ENCODE data around the gene SPATA13.

The SPATA13 gene

DNA sequence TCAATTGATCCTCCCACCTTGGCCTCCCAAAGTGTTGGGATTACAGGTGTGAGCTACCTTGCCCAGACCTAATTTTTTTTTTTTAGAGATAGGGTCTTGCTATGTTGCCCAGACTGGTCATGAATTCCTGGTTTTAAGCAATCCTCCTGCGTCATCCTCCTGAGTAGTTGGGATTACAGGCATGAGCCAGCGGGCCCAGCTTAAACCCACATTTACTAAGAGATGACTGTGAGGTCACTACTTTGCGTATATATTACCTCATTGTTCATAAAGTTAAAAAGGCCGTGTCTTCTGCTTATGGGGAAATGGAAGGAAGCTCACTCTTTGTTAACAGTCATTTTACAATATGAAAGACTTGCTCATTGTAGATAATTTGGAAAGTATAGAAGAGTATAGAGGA, 109.3 kb downstream of the SPATA13 start:
- Histone ChIP-seq H3K4me3 (ENCODE audit: low read length) (no peak overlapping the region), H3K4me2 (ENCODE audit: low read length) (no peak overlapping the region), H3K4me1 (ENCODE audit: low read length) (peaks cover 37% of the 10 kb centered on the region), H4K20me1 (ENCODE audit: insufficient read depth, low read length) (no peaks in the 10 kb centered on the region), H3K79me2 (ENCODE audit: low read length) (no peaks in the 10 kb centered on the region), H2AFZ (ENCODE audit: low read depth, low read length) (no peak overlapping the region), H3K36me3 (replicated peaks; ENCODE audit: low read depth, low read length) (no peaks in the 10 kb centered on the region), H3K9me3 (ENCODE audit: insufficient read depth, low read length) (no peaks in the 10 kb centered on the region), H3K27me3 (ENCODE audit: low read depth, low read length) (no peaks in the 10 kb centered on the region), H3K27ac (ENCODE audit: low read length) (no peak overlapping the region), H3K9ac (ENCODE audit: low read length) (no peak overlapping the region)
- TF ChIP-seq, protein P1, sequence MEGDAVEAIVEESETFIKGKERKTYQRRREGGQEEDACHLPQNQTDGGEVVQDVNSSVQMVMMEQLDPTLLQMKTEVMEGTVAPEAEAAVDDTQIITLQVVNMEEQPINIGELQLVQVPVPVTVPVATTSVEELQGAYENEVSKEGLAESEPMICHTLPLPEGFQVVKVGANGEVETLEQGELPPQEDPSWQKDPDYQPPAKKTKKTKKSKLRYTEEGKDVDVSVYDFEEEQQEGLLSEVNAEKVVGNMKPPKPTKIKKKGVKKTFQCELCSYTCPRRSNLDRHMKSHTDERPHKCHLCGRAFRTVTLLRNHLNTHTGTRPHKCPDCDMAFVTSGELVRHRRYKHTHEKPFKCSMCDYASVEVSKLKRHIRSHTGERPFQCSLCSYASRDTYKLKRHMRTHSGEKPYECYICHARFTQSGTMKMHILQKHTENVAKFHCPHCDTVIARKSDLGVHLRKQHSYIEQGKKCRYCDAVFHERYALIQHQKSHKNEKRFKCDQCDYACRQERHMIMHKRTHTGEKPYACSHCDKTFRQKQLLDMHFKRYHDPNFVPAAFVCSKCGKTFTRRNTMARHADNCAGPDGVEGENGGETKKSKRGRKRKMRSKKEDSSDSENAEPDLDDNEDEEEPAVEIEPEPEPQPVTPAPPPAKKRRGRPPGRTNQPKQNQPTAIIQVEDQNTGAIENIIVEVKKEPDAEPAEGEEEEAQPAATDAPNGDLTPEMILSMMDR (IDR thresholded peaks at IDR 0.05; ENCODE audit: low read depth, low read length) = no peak
- no peak for TF ChIP-seq EZH2phosphoT487 (IDR thresholded peaks at IDR 0.05; ENCODE audit: low read depth)

DNA sequence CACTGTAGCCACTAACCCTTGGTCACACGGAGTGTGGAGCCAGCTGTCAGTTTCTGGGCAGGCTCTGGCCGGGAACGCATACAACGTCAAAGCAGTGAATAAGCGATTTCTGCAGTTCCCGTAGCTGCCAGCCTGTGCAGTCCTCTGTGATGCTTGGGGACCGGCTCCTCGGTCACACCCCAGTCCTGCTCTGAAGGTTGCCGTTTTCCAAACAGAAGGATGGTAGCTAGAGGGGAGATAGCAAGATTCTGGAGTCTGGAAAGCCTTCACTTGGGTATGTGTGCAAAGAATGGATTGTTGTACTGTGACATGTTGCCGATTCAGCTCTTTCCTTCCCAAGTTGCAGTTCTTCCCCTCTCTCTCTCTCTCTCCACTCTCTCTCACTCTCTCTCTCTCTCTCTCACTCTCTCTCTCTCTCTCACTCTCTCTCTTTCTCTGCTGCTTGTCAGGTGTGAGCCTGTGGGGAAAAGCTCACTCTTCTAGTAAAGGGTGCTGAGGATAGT, 110.2 kb downstream of the SPATA13 start:
- no peak overlapping the region for H3K27ac ChIP-seq (ENCODE audit: low read length)
- H3K4me3 ChIP-seq (ENCODE audit: low read length) = peak overlapping the region; percentile 71
- H3K4me1 ChIP-seq (ENCODE audit: low read length) = peaks cover 45% of the 10 kb centered on the region
- peak overlapping the region; percentile 80 for H2AFZ ChIP-seq (ENCODE audit: low read depth, low read length)
- H3K27me3 ChIP-seq (ENCODE audit: low read depth, low read length) = no peaks in the 10 kb centered on the region
- H3K4me2 ChIP-seq (ENCODE audit: low read length) = peak overlapping the region; percentile 80
- TF ChIP-seq, protein P1 (IDR thresholded peaks at IDR 0.05; ENCODE audit: low read depth, low read length) = no peak
- TF ChIP-seq EZH2phosphoT487 (IDR thresholded peaks at IDR 0.05; ENCODE audit: low read depth) = no peak
- H3K79me2 ChIP-seq (ENCODE audit: low read length) = no peaks in the 10 kb centered on the region
- no peaks in the 10 kb centered on the region for H4K20me1 ChIP-seq (ENCODE audit: insufficient read depth, low read length)
- H3K9me3 ChIP-seq (ENCODE audit: insufficient read depth, low read length) = no peaks in the 10 kb centered on the region
- H3K9ac ChIP-seq (ENCODE audit: low read length) = peak overlapping the region; percentile 54
- no peaks in the 10 kb centered on the region for H3K36me3 ChIP-seq (replicated peaks; ENCODE audit: low read depth, low read length)

DNA sequence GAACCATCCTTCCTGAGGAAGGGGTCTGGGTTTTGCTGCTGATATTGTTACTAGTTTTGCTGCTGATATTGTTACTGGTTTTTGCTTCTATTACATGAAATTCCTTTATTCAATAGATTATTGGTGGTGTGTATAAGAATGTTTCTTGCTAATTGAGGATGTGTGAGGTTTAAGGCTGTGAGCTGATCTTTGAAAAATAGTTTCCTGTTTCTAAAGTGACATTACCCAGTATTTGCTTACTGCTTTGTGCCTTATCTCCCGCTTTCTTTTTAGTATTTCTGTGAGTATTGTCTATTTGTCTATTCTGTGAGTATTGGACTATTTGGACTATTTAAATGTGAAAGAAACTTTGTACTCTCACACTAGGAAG, 110.7 kb downstream of the SPATA13 start:
- Histone ChIP-seq H3K9ac (ENCODE audit: low read length) (peak overlapping the region; percentile 54), H2AFZ (ENCODE audit: low read depth, low read length) (peak overlapping the region; percentile 80), H3K4me1 (ENCODE audit: low read length) (peaks cover 51% of the 10 kb centered on the region)

DNA sequence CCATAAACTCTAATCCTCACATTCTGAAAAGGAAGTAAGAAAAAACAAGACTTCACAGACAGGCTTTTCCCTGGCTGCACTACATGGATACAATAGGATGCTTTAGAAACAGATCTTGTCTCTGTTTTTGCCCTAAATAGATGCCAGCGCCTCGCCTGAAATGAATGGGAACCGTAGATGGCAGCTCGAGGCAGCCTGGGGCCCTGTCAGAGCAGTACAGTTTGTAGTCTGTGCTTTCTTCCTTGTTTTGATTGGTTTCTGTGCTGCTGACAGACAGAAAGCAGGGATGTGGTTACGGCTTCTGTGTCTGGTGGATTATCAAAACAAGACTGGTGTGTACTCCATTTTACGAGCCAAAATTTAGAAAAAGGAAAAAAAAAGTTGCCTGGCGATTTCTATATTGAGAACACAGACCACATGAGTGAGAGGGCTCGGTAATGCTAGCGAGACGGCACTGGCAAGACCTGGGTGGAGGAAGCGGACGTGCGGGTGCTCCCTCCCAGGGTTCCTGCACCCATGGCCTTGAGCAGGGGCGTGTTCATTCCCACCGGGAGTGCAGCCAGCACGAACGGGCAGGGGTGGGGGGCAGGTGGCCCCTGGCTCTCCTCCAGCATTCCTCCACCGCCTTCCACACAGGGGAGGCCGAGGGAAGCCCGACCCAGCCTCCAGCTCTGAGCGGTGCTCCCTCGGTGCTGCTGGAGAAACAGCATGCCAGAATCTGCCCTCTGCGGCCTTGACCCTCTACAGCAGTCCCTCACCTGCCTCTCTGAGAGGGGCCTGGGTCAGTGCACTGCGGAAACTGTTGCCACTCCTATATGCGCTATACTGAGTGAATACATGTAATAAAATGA, 111.3 kb downstream of the SPATA13 start:
- peaks cover 56% of the 10 kb centered on the region for H3K4me1 ChIP-seq (ENCODE audit: low read length)
- peak overlapping the region; percentile 54 for H3K9ac ChIP-seq (ENCODE audit: low read length)
- H3K36me3 ChIP-seq (replicated peaks; ENCODE audit: low read depth, low read length) = no peaks in the 10 kb centered on the region
- TF ChIP-seq, protein P1 (IDR thresholded peaks at IDR 0.05; ENCODE audit: low read depth, low read length) = no peak
- TF ChIP-seq EZH2phosphoT487 (IDR thresholded peaks at IDR 0.05; ENCODE audit: low read depth) = no peak
- peak overlapping the region; percentile 80 for H3K4me2 ChIP-seq (ENCODE audit: low read length)
- peak overlapping the region; percentile 71 for H3K4me3 ChIP-seq (ENCODE audit: low read length)
- H3K79me2 ChIP-seq (ENCODE audit: low read length) = no peaks in the 10 kb centered on the region
- H4K20me1 ChIP-seq (ENCODE audit: insufficient read depth, low read length) = no peaks in the 10 kb centered on the region
- H2AFZ ChIP-seq (ENCODE audit: low read depth, low read length) = peak overlapping the region; percentile 60
- H3K27ac ChIP-seq (ENCODE audit: low read length) = peak overlapping the region; percentile 25
- no peaks in the 10 kb centered on the region for H3K27me3 ChIP-seq (ENCODE audit: low read depth, low read length)
- no peaks in the 10 kb centered on the region for H3K9me3 ChIP-seq (ENCODE audit: insufficient read depth, low read length)

More for the DNA sequence above, 110.7 kb downstream of the SPATA13 start:
- no peaks in the 10 kb centered on the region for H3K79me2 ChIP-seq (ENCODE audit: low read length)
- H3K4me2 ChIP-seq (ENCODE audit: low read length) = peak overlapping the region; percentile 80
- H4K20me1 ChIP-seq (ENCODE audit: insufficient read depth, low read length) = no peaks in the 10 kb centered on the region
- H3K27me3 ChIP-seq (ENCODE audit: low read depth, low read length) = no peaks in the 10 kb centered on the region
- H3K9me3 ChIP-seq (ENCODE audit: insufficient read depth, low read length) = no peaks in the 10 kb centered on the region
- H3K36me3 ChIP-seq (replicated peaks; ENCODE audit: low read depth, low read length) = no peaks in the 10 kb centered on the region
- TF ChIP-seq, protein P1 (IDR thresholded peaks at IDR 0.05; ENCODE audit: low read depth, low read length) = no peak
- TF ChIP-seq EZH2phosphoT487 (IDR thresholded peaks at IDR 0.05; ENCODE audit: low read depth) = no peak
- H3K4me3 ChIP-seq (ENCODE audit: low read length) = peak overlapping the region; percentile 71
- peak overlapping the region; percentile 25 for H3K27ac ChIP-seq (ENCODE audit: low read length)

Measured in OCI-LY3 (cell line).